ENCODE measurements around the gene FBXO3.

DNA sequence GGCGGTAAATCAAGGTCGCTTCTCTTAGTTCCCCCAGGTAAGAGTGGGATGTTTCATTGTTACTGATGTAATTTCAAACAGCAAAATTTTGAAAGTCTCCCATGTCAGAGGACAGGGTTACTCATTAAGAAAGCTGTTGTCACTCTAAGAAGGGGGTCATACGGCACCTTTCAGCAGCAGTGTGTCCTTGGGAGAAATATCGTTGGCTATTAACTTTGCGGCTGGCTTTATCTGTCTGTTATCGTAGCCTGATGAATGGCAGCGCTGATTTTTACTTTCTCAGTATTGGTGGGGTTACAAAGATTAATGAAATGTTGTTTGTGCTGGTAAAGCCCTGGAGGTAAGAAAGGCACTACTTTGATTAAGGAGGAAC lies 27.5 kb upstream of the FBXO3 start:
- TF ChIP-seq, protein P1, sequence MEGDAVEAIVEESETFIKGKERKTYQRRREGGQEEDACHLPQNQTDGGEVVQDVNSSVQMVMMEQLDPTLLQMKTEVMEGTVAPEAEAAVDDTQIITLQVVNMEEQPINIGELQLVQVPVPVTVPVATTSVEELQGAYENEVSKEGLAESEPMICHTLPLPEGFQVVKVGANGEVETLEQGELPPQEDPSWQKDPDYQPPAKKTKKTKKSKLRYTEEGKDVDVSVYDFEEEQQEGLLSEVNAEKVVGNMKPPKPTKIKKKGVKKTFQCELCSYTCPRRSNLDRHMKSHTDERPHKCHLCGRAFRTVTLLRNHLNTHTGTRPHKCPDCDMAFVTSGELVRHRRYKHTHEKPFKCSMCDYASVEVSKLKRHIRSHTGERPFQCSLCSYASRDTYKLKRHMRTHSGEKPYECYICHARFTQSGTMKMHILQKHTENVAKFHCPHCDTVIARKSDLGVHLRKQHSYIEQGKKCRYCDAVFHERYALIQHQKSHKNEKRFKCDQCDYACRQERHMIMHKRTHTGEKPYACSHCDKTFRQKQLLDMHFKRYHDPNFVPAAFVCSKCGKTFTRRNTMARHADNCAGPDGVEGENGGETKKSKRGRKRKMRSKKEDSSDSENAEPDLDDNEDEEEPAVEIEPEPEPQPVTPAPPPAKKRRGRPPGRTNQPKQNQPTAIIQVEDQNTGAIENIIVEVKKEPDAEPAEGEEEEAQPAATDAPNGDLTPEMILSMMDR (IDR thresholded peaks at IDR 0.05), result no peak
- TF ChIP-seq EZH2phosphoT487 (IDR thresholded peaks at IDR 0.05), result no peak
